Stimulated activated naive CD4-positive, alpha-beta T cell treated with Interleukin-2 at 50 U/mL for 16 hours (primary cell): ENCODE results near the gene SIDT1.

Experiments used
- DNase-seq: peaks from one replicate; lab custom pipeline; 2025; lab: John Stamatoyannopoulos, UW

SIDT1 gene

GRCh38 chr3:113597596-113598354, 65.4 kb downstream of the SIDT1 start:
- DNase-seq: no peak

GRCh38 chr3:113600418-113601182, 68.2 kb downstream of the SIDT1 start:
- no peak for DNase-seq

- no peak for DNase-seq
Observed at GRCh38 chr3:113601240-113601639, 68.9 kb downstream of the SIDT1 start.

GRCh38 chr3:113602256-113602655, 69.9 kb downstream of the SIDT1 start:
- no peak for DNase-seq

GRCh38 chr3:113602836-113603235, 70.5 kb downstream of the SIDT1 start:
- no peak for DNase-seq

GRCh38 chr3:113606539-113607218, 74.3 kb downstream of the SIDT1 start:
- no peak for DNase-seq

GRCh38 chr3:113607219-113607596, 74.9 kb downstream of the SIDT1 start:
- DNase-seq: no peak

GRCh38 chr3:113614402-113614801, 82.0 kb downstream of the SIDT1 start:
- no peak for DNase-seq

- no peak for DNase-seq
Observed at GRCh38 chr3:113615976-113616375, 83.6 kb downstream of the SIDT1 start.

- DNase-seq: no peak
Observed at GRCh38 chr3:113617726-113618125, 85.4 kb downstream of the SIDT1 start.

GRCh38 chr3:113620091-113620490, 87.7 kb downstream of the SIDT1 start:
- no peak for DNase-seq

- no peak for DNase-seq
Observed at GRCh38 chr3:113623324-113623723, 91.0 kb downstream of the SIDT1 start.

- no peak for DNase-seq
Observed at GRCh38 chr3:113623811-113624210, 91.5 kb downstream of the SIDT1 start.

- DNase-seq: no peak
Observed at GRCh38 chr3:113625834-113626233, 93.5 kb downstream of the SIDT1 start.

GRCh38 chr3:113626503-113627371, 94.4 kb downstream of the SIDT1 start:
- no peak for DNase-seq

- DNase-seq: no peak
Observed at GRCh38 chr3:113628316-113628715, 96.0 kb downstream of the SIDT1 start.

GRCh38 chr3:113628788-113629187, 96.4 kb downstream of the SIDT1 start:
- no peak for DNase-seq

- DNase-seq: no peak
Observed at GRCh38 chr3:113629584-113630421, 97.4 kb downstream of the SIDT1 start.

GRCh38 chr3:113630956-113631542, 98.7 kb downstream of the SIDT1 start:
- DNase-seq: no peak

GRCh38 chr3:113631573-113631972, 99.2 kb downstream of the SIDT1 start:
- no peak for DNase-seq
